Fibroblast of skin of right quadriceps (primary cell): ENCODE results near the gene ATP6V0E2.
A peak's percentile ranks its signal among the peaks of the same experiment; 100 is the strongest.
"Not testable (repeated sequence)": the region's sequence is repeated elsewhere in the genome, so short reads cannot be mapped to it uniquely, and the experiment has no call there.

Source experiments
- DNase-seq: peaks from one replicate; pipeline ENCODE4 v3.0.0-alpha.2; 2013

Gene ATP6V0E2

GRCh38 chr7:149873074-149873969, at the start of gene ATP6V0E2:
Gene ATP6V0E2, plus strand, starts transcription at chr7:149873969. Its CDS starts 97 bp downstream, at chr7:149874066.
- DNase-seq = peak; percentile 88

GRCh38 chr7:149824301-149824741, 49.4 kb upstream of the ATP6V0E2 start:
- DNase-seq = no peak

GRCh38 chr7:149824748-149825566, 48.8 kb upstream of the ATP6V0E2 start:
- no peak for DNase-seq

- no peak for DNase-seq
Measured at GRCh38 chr7:149825567-149826343, 48.0 kb upstream of the ATP6V0E2 start.

GRCh38 chr7:149826344-149827088, 47.3 kb upstream of the ATP6V0E2 start:
- no peak for DNase-seq

- DNase-seq = no peak
Measured at GRCh38 chr7:149827089-149827981, 46.4 kb upstream of the ATP6V0E2 start.

GRCh38 chr7:149828357-149829309, 45.1 kb upstream of the ATP6V0E2 start:
- DNase-seq = no peak

GRCh38 chr7:149830527-149830926, 43.2 kb upstream of the ATP6V0E2 start:
- not testable (repeated sequence) for DNase-seq

GRCh38 chr7:149830997-149831740, 42.6 kb upstream of the ATP6V0E2 start:
- no peak for DNase-seq

- no peak for DNase-seq
Measured at GRCh38 chr7:149831741-149832219, 42.0 kb upstream of the ATP6V0E2 start.

GRCh38 chr7:149832332-149833041, 41.3 kb upstream of the ATP6V0E2 start:
- no peak for DNase-seq

- DNase-seq = no peak
Measured at GRCh38 chr7:149833495-149834130, 40.2 kb upstream of the ATP6V0E2 start.

- DNase-seq = no peak
Measured at GRCh38 chr7:149834601-149835000, 39.2 kb upstream of the ATP6V0E2 start.

- DNase-seq = no peak
Measured at GRCh38 chr7:149836434-149836833, 37.3 kb upstream of the ATP6V0E2 start.

- DNase-seq = no peak
Measured at GRCh38 chr7:149837564-149838223, 36.1 kb upstream of the ATP6V0E2 start.

- DNase-seq = peak; percentile 96
Measured at GRCh38 chr7:149838224-149838991, 35.4 kb upstream of the ATP6V0E2 start, which contains the start of gene ZNF862. Gene ZNF862, plus strand, starts transcription at chr7:149838375. Its CDS starts 237 bp downstream, at chr7:149838612.
